DND-41 (cell line): ENCODE measurements around the gene ARHGAP26.

Experiments used
- CTCF ChIP-seq: IDR thresholded peaks from 2 replicates; pipeline ENCODE4 v1.5.1; 2012; ENCODE audit warnings: borderline replicate concordance, low read length, moderate library complexity, mild to moderate bottlenecking; ENCODE audit not compliant: poor library complexity, severe bottlenecking; ENCODE audit errors: extremely low read depth
- EZH2 ChIP-seq: IDR thresholded peaks from 3 replicates; pipeline ENCODE4 v1.6.1; 2012; ENCODE audit warnings: borderline replicate concordance, low read depth, mild to moderate bottlenecking, moderate library complexity, low read length, inconsistent platforms; ENCODE audit not compliant: severe bottlenecking

GRCh38 chr5:143078971-143079370, 308.8 kb downstream of the ARHGAP26 start:
- no peak for TF ChIP-seq CTCF
- TF ChIP-seq EZH2, result no peak
